ENCODE results near the gene HECTD2.

- no peak for TF ChIP-seq CTCF (IDR thresholded peaks at IDR 0.05)
- TF ChIP-seq POLR2A (IDR thresholded peaks at IDR 0.05), result no peak
These were observed 104.6 kb downstream of the HECTD2 start for GRCh38 chr10:91514787-91515186.

Measured in lower leg skin (tissue), 3 donors.